Stimulated activated CD4-positive, alpha-beta T cell treated with anti-CD3 and anti-CD28 coated beads, Interleukin-15, amount 100 ng/mL, for 48 hours (primary cell): ENCODE data around the gene RHOT2.

ENCODE experiments used
- DNase-seq, 2 donors: peaks; one replicate each; pipeline ENCODE4 v3.0.0-alpha.2; 2020; ENCODE audit warnings: low read depth in 2 of 2

The RHOT2 gene

DNA sequence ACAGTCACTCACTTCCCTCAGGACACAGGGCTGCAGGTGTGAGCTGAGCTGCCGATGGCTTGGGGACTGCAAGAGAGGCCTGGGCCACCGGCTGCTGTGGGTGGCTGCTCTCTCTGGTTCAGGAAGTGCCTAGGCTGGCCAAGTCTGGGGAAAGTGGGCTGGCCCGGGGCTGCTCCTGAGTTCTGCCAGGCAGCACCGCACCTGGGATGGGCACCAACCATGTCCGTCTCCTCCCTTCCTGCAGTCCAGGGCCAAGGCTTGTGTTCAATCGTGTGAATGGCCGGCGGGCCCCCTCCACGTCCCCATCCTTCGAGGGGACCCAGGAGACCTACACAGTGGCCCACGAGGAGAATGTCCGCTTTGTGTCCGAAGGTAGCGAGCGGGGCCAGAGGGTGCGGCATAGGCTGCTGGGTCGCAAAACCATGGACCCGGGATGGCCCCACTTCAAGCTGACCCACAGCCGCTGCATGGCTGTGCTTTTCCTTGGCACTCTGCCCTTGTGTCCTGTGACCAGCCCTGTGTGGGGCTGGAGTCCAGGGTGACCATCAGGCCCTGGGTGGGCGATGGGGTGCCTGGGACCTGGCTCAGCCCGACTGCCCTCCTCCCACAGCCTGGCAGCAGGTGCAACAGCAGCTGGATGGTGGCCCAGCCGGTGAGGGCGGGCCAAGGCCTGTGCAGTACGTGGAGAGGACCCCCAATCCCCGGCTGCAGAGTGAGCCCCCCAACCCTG is 20.6 kb upstream of the RHOT2 start:
- no peak for DNase-seq

DNA sequence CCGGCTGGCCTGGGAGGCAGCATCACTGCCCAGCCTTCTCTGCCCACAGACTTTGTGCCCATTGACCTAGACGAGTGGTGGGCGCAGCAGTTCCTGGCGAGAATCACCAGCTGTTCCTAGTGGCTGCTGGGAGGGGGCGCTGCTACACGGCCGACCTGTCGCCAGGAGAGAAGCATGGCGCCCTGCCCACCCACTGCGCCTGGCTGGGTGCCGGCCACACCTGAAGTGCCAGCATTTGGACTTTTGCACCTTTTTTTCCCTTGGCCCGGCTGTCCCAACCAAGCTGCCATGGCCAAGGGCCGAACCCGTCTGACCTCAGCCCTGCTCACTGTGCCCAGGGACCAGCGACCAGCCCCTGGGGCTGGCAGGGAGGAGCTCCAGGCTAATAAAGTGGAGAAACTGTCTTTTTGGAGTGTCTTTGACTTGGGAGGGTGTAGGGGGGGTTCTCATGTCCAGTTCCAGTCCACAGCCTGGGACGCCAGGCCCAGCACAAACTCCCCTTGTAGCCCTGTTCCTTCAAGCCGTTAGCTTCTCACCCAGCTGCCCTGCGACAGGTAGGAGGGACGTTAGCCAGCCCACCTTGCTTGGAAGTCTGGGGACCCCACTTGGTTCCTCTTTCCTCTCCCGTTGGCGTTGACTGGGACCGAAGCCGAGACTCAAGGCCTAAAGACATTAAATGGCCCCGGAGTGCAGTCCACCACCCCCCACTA is 19.7 kb upstream of the RHOT2 start:
- peak in 1 of 2 donors; percentile 47 for DNase-seq

DNA sequence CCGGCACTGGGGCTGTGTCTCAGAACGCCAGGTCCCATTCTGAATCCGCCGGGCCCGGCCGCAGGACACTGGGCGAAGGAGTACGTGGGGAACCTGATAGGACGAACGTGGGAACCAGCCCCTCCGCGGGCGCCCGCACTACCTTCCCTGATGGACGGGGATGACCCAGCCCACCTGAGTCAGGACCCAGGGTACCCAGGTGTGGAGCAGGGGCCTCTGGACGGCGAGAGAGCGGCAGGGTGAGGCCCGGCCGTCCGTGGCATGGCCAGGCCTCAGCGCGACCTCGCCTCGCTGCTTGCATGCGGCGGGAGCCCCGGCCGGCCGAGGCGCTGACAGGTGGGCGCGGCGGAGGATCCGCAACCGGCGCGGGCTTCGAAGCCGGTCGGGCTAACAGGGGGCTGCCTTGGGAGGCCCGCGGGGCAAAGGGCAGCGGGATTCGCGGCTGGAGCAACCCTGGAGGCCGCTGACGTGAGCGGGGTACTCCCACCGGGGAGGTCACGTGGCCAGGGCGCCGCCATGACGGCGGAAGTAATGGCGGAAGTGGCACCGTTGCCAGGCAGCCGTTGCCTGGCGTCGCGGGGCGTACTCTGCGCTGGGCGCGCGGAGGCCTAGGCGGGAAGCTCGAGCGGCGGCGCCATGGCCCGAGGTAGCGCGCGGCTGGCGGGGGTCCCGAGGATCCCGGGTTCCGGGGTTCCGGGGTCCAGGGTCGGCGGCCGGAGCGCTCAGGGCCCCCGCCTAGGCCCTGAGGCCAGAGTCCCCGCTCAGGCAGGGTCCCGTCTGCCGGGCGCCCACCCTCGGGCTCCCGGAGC is 18.9 kb upstream of the RHOT2 start, which contains the start of gene WDR90:
TSS of gene WDR90 (plus strand) at position 585 of the 809 bp plus-strand sequence. CDS start at position 637, 52 bp downstream.
- peak; percentile 84 to 91 for DNase-seq

DNA sequence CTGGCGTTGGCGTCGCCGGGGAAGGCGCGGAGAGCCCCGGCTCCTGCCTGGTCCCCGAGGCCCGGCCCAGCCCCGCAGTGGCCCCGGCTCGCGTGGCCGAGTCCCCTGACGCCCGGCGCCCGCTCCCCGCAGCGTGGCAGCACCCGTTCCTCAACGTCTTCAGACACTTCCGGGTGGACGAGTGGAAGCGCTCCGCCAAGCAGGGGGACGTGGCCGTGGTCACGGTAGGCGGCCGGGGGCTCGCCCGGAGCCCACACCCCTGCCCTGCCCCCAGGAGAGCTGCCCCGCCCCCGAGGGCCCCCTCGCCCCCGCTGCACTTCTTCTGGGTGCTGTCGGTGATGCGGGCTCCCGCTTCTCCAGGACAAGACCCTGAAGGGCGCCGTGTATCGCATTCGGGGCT is 18.3 kb upstream of the RHOT2 start:
- DNase-seq = no peak

DNA sequence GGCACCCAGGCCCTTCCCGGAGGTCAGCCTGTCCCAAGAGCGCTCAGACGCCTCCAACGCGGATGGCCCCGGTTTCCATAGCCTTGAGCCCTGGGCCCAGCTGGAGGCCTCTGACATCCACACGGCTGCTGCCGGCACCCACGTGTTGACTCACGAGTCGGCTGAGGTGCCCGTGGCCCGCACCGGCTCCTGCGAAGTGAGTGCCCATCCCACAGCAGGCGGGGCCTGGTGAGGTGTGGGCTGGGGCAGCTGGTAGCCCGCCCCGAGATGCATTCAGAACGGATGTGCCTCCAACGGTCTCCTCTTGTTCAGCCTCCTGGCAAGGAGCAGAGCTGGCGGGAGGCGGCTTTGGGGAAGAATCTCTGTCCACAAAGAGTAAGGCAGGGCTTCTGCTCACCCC is 16.1 kb upstream of the RHOT2 start:
- DNase-seq = no peak

DNA sequence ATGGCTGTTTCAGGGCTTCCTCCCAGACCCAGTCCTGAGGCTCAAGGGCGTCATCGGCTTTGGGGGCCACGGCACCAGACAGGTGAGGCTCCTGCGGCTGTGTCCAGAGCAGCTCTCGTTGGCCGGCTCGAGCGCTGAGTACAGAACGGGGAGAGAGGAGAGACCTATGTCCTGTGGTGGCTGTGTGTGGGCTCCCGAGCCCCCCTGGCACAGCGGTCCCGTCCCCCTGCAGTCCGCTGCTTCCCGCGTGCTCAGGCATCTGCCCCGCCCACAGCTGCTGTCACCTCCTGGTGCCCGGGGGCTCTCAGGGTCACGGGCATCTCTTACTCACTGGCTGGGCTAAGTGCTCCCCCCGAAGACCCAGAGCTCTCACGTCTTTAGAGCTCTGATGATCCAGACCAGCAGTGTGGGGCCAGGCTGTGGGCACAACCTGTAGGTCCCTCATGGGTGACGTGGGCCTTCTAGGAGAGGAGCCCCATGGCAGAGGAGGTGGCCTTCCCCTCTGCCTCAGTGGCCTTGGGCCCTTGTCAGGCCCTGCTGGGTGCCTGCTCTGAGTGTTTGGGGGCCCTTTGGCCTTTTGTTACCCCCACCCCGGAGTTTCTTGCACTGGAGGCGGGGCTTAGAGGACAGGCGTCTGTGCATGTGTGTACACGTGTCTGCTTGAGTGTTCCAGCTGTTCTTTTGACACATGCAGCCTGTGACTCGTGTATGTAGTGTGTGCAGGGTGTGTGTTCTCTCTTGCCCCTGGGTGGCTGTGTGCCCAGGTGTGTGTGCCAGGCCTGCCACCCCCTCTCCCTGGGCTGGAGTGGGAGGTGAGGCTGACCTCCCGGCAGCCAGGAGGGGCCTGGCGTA is 15.3 kb upstream of the RHOT2 start:
- DNase-seq = no peak

DNA sequence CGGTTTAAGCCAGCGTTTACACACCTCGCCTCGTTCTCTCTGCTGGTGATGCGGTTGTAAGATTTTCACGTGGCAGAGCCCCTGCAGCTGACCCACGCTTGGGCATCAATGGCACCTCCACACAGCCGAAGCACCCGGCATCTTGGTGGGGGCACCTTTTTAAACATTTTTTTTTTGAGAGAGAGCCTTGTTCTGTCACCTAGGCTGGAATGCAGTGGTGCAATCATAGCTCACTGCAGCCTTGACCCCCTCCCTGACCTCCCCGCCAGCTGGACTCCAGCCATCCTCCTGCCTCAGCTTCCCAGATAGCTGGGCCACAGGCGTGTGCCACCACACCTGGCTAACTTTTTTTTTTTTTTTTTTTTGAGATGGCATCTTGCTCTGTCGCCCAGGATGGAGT is 13.9 kb upstream of the RHOT2 start:
- no peak for DNase-seq

DNA sequence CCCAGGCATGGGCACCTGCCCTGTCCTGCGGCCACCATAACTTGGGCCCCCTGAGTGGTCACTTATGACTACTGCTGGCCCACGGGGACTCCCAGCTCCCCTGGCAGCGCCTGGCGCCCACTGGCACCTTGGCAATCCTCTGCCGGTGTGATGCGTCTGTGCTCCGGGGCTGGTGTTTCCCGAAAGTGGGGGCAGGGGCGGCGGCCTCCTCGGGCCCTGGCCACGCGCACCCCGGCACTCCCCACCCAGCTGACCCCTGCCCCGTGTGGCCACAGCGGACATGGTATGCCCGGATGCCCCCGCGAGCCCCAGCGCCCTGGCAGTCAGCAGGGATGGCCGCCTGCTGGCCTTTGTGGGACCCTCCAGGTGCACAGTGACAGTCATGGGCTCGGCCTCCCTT is 10.4 kb upstream of the RHOT2 start:
- DNase-seq = no peak

DNA sequence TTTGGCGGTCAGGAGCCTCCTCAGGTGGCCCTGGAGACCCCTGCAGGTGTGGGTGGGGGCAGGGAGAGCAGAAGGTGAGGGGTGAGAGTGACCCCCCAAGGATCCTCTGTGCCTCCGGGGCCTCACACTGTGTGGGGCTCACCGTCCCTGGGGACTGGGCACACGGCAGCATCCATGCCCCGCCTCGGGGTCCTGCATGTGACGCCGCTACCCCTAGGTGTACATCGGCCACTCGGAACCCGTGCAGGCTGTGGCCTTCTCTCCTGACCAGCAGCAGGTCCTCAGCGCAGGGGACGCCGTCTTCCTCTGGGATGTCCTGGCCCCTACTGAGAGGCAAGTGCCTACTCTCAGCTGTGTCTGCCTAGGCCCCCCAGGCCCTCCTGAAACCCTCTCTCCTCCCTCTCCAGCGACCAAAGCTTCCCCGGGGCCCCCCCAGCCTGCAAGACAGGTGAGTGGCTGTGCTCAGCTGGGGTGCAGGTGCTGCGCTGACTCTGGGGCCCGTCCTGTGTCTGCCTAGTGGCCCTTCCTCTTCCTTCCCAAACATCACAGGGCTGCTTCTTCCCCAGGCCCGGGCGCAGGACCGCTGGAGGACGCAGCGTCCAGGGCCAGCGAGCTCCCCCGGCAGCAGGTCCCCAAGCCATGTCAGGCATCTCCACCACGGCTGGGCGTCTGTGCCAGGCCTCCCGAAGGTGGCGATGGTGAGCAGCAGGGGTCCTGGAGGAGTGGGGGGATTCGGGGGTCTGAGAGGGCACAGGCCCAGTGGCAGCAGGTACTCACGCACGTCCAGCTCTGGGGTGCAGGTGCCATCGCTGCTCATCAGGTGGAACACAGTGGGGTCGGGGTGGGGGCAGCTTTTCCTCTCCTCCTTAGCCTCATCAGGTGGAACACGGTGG is 9.0 kb upstream of the RHOT2 start:
- DNase-seq = no peak

DNA sequence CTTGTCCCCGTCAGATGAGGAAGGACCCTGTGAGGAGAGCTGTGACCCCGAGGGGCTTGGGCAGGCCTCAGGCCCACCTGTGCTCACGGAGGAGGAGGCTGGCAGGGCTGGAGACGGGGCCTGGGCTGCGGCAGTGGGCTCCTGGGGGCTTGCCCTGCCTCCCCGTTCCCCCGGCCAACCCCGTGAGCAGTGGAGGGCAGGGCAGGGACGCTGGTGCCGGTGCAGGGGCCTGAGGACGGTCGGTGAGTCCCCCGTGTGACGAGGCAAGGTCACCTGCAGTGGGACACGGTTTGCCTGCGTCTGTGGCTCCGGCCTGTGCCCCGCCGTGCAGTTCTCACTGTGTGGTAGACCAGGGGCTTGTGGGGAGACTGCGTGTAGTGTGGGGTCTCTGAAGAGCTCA is 8.3 kb upstream of the RHOT2 start:
- no peak for DNase-seq

DNA sequence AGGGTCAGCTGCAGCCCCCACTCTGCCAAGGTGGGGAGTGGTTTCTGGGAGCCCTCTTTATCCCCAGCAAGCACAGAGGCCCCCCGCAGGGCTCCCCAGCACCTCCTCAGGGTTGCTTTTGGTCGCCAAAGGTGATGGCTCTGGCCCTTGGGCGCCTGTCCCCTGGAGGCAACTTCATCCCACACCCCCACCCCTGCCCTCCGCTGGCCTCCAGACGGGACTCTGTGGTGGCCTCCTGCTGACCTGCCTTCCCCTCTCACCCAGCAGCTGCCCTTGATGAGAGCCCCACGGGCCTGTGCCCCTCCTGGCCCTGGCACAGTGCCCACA is 7.8 kb upstream of the RHOT2 start:
- no peak for DNase-seq

DNA sequence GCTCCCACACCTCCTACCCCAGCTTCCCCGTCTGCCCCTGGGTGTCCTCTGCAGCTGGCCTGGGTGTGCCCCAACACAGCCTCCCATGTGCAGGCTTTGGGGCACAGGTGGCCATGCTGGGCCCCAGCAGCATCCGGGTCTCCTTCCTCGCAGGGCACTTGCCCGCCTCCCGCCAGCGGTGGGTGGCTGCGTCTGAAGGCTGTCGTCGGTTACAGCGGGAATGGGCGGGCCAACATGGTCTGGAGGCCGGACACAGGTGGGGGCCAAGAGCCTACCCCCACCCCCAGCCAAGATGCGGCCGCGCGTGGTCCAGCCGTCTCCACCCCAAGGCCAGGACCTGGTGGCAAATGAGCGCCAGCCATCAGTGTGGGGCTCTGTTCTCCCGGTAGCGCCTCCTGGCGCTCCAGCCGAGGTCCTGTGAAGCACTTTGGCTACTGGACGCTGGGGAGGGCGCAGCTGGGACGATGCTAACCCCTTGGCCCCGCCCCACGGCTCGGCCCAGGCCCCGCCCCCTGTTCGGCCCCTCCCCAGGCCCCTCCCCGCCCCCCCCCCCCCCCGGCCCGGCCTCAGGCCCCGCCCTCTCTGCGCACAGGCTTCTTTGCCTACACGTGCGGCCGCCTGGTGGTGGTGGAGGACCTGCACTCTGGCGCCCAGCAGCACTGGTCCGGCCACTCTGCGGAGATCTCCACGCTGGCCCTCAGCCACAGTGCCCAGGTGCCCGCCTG is 7.3 kb upstream of the RHOT2 start:
- peak; percentile 57 to 59 for DNase-seq

DNA sequence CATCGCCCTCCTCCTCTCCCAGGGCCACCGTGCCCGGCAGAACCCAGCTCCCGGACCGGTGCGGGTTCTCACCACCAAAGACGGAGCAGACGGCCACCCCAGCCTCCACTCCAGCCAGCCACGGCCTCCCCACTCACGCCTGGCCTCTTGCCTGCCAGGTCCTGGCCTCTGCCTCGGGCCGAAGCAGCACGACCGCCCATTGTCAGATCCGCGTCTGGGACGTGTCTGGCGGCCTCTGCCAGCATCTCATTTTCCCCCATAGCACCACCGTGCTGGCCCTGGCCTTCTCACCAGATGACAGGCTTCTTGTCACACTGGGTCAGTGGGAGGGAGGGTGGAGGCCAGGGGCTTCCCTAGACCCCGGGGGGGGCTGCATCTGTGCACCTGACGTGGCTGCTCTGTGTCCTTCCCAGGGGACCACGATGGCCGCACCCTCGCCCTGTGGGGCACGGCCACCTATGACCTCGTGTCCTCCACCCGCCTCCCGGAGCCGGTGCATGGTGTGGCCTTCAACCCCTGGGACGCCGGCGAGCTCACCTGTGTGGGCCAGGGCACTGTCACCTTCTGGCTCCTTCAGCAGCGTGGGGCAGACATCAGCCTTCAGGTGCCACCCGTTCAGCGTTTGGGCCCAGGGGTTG is 6.6 kb upstream of the RHOT2 start:
- DNase-seq = no peak

DNA sequence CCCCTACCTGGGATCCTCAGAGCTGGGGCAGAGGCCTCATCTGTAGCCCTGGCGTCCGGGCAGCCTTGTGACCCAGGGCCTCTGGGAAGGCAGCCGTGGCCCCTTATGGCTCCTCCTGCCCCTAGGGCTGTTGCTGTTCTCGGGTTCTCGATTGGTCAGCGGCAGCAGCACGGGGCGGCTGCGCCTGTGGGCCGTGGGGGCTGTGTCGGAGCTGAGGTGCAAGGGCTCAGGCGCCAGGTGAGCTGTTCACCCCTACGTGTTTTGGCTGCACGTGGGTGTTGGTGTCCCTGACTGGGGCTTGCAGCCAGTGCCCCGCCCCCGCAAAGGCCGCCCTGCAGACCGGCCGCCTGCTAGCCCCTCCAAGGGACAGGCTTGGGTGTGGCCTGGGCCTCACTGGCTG is 5.8 kb upstream of the RHOT2 start:
- no peak for DNase-seq

DNA sequence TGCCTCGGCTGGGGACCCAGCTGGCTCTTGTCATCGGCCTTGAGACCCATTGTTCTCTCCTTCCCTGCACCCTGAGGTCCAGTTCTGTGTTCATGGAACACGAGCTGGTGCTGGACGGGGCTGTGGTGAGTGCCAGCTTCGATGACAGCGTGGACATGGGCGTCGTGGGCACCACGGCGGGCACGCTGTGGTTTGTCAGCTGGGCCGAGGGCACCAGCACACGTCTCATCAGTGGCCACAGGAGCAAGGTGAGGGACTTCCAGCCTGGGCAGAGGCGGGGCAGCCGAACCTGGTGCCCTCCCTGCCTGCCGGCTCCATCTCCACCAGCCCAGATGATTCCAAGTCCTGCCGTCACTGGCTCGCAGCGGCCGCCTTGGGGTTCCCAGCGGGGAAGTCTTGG is 5.3 kb upstream of the RHOT2 start:
- no peak for DNase-seq

DNA sequence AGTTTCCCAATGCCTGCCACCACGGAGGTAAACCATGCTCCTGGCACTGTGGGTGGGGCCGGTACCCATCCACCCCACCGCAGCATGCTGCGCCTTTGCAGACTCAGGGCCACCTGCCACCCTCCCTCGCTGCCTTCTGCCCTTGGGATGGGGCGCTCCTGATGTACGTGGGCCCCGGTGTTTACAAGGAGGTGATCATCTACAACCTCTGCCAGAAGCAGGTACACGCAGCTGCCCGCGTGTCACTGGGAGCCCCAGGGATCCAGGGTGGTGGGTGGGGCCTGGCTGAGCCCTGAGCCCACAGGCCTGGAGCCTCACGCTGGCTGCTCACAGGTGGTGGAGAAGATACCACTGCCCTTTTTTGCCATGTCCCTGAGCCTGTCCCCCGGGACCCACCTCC is 1.4 kb upstream of the RHOT2 start:
- no peak for DNase-seq

DNA sequence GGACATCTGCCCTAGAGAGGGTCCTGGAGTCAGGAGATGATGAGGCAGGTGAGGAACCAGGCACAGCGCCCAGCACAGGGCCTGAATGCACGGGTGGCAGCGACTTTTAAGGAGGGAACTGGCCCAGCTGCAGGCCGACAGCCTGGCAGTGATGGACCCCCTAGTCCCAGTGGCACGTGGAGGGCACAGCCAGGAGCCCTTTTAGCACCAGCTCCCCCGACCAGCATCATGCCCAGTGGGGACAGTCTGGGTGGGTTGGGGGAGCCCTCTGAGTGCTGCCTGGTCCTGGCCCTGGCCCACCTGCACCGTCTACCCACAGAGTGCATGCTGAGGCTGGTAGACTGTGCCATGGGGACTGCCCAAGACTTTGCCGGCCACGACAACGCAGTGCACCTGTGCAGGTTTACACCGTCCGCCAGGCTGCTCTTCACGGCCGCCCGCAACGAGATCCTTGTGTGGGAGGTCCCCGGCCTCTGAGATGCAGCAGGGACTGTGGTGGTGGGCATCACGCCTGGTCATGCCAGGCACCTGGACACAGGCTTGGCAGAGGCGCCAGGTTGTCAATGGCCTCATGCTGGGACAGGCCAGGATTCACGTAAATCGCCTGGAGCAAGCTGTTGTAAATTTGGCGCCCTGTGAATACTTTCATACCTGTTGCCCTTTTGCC is 686 bp upstream of the RHOT2 start:
- DNase-seq = no peak

DNA sequence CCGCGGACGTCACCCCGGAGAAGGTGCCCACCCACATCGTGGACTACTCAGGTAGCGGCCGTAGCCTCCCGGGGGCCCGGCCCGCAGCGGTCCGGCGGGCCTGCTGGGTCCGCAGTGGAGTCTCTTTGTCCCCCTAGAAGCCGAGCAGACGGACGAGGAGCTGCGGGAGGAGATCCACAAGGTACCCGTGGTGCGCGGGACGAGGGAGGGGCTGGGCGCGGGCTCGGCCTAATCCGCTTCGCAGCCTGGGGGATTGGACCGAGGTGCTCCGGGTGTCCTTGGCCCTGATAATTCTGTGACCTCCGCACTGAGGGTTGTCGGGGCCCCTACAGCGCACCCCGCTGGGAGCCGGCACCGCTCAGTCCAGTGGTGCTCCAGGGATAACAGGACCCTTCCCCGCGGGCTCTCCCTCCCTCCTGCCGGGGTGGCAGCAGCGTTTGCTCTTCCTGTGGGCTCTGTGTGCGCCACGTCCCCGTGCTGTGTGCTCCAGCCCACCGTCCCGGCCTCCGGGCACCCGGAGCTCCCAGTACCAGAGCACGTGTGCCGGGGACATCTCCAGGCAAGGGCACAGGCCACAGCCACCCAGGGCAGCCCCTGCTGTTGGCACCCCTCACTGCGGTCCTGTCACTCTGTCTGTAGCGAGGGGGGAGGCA is 713 bp downstream of the RHOT2 start:
- DNase-seq = no peak

DNA sequence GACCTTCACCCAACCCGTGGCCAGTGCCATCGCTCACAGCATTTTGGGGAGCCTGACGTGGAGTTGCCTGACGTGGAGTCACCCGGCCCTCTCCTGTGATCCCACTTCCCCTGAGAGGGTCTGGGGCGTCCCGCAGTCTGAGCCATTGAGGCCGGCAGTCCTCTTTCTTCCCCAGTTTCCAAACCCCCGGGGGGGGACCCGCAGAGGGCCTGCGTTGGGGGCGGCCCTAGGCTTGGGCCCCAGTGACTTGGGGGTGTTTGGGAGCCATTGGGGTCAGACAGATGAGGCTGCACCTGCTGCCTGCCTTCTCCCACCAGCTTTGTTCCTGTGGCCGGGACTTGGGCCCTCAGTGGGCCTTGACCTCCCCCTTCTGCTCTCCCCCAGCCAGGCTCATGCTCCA is 1.7 kb downstream of the RHOT2 start:
- DNase-seq = no peak
